C4-2B (cell line): ENCODE results near the gene SSTR5.

Source experiments
- H3K27ac ChIP-seq: fragments of 450-650 bp; 2 replicates; pipeline ENCODE4 v1.5.1; 2017
- CTCF ChIP-seq: fragments of 450-650 bp; conservative IDR thresholded peaks from 2 replicates; pipeline ENCODE4 v1.5.1; 2017; ENCODE audit warnings: mild to moderate bottlenecking
- ZFX ChIP-seq: fragments of 450-650 bp; IDR thresholded peaks from 2 replicates; pipeline ENCODE4 v1.6.1; 2017

Gene SSTR5

GRCh38 chr16:1102333-1102700 is 29.8 kb downstream of the SSTR5 start:
- H3K27ac ChIP-seq, result no peak overlapping the region
- TF ChIP-seq ZFX (no peak), CTCF (no peak)

- no peak overlapping the region for H3K27ac ChIP-seq
Observed at GRCh38 chr16:1102921-1103635, 30.5 kb downstream of the SSTR5 start.

DNA sequence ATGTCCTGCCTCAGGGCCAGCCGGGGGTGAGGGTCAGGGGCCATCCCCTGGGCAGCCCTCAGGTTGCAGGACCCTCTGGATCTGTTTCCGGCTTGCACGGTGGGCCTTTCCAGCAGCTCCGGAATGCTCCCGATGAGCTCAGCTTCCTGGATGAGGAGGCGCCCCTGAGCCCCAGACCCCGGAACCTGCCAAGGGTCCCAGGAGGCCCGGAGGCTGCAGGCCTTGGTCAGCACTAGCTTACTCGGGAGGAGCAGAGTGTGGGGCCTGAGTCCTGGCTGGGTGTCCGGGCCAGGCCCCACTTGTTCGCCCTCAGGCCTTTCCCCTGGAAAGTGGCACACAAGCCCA is 31.1 kb downstream of the SSTR5 start:
- no peak overlapping the region for H3K27ac ChIP-seq
- TF ChIP-seq CTCF (no peak), ZFX (no peak)

More at GRCh38 chr16:1102921-1103635, 30.5 kb downstream of the SSTR5 start:
- TF ChIP-seq CTCF (peak; percentile 79), ZFX (no peak)

DNA sequence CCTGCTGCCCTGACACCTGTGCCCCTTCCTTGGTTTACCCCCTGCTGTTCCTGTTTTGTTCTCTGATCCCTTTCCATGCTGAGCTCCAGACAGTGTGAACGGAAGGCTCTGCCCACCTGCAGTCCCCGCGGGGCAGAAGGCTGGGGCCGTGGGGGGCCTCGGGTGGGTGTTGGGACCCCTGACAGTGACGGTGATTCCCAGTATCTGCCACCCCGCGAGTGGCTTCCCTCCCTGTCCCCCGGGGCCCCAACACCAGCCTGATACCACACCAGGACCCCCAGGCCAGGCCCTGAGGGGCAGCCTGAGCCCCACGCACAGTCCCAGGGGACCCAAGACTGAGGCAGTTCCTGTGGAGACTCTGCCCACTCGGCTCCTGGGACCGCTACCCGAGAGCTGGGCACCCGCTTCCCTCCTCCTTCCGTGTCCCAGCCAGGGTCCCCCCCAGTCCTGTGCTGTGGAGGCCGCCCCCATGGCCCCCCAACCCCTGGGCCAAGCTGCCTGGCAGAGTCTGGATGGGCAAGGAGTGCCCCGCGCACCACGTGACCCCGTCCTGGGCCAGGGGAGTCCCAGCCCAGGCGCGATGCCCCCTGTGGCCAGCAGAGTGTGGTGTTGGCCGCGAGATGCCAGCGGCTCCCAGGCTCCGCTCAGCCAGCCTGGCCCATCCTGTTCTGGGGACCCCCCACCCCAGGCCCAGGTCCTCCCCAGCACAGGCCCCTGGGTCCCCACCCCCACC is 33.5 kb downstream of the SSTR5 start:
- no peak overlapping the region for H3K27ac ChIP-seq
- TF ChIP-seq ZFX (no peak), CTCF (peak; percentile 84)

GRCh38 chr16:1106659-1107058 is 34.1 kb downstream of the SSTR5 start:
- TF ChIP-seq ZFX (no peak), CTCF (peak; percentile 55; the same call in 1 of the 2 replicates)

GRCh38 chr16:1107141-1107540 is 34.6 kb downstream of the SSTR5 start:
- no peak for TF ChIP-seq CTCF
- no peak for TF ChIP-seq ZFX
- H3K27ac ChIP-seq, result no peak overlapping the region

More at GRCh38 chr16:1106659-1107058, 34.1 kb downstream of the SSTR5 start:
- H3K27ac ChIP-seq, result no peak overlapping the region

- TF ChIP-seq CTCF (no peak), ZFX (no peak)
- no peak overlapping the region for H3K27ac ChIP-seq
Observed at GRCh38 chr16:1107731-1108130, 35.2 kb downstream of the SSTR5 start.
